Mesenchymal stem cell (in vitro differentiated cells and primary cell): ENCODE measurements around the gene AVPR2.

Experiments used
- DNase-seq: peaks from one replicate; pipeline ENCODE4 v3.0.0-alpha.2; 2013
- H2AFZ ChIP-seq: one replicate; pipeline ENCODE4 v1.6.1; 2013; ENCODE audit warnings: low read depth, mild to moderate bottlenecking, control low read depth, inconsistent platforms, low read length, moderate library complexity
- H2AK5ac ChIP-seq: 2 replicates; pipeline ENCODE4 v1.6.1; 2013; ENCODE audit warnings: low read length, moderate library complexity, mild to moderate bottlenecking, inconsistent platforms; ENCODE audit not compliant: severe bottlenecking
- H2BK120ac ChIP-seq: one replicate; pipeline ENCODE4 v1.6.1; 2013; ENCODE audit warnings: low read depth, mild to moderate bottlenecking, inconsistent platforms, low read length, moderate library complexity
- H2BK12ac ChIP-seq, 2 experiments: one replicate each; pipeline ENCODE4 v1.6.1; 2013; ENCODE audit warnings: inconsistent platforms in 2 of 2, low read length in 2 of 2, mild to moderate bottlenecking in 2 of 2, moderate library complexity in 2 of 2, control low read depth in 1 of 2
- H2BK15ac ChIP-seq: one replicate; pipeline ENCODE4 v1.6.1; 2013; ENCODE audit warnings: mild to moderate bottlenecking, low read depth, inconsistent platforms; ENCODE audit not compliant: poor library complexity, severe bottlenecking
- H2BK5ac ChIP-seq: 2 replicates; pipeline ENCODE4 v1.6.1; 2013; ENCODE audit warnings: low read depth, mild to moderate bottlenecking, low read length, control low read depth, inconsistent platforms; ENCODE audit not compliant: poor library complexity, severe bottlenecking
- H3K14ac ChIP-seq, 2 experiments: one replicate each; pipeline ENCODE4 v1.6.1; 2013; ENCODE audit warnings: inconsistent platforms in 2 of 2, low read length in 2 of 2, control low read depth in 1 of 2, mild to moderate bottlenecking in 1 of 2, moderate library complexity in 1 of 2
- H3K18ac ChIP-seq, 2 experiments: one replicate each; pipeline ENCODE4 v1.6.1; 2013; ENCODE audit warnings: inconsistent platforms in 2 of 2, low read length in 2 of 2, control low read depth in 1 of 2, low read depth in 1 of 2, mild to moderate bottlenecking in 1 of 2
- H3K23ac ChIP-seq, 2 experiments: one replicate each; pipeline ENCODE4 v1.6.1; 2013; ENCODE audit warnings: inconsistent platforms in 2 of 2, low read length in 2 of 2, mild to moderate bottlenecking in 2 of 2, moderate library complexity in 2 of 2, control low read depth in 1 of 2
- H3K27ac ChIP-seq: 2 replicates; pipeline ENCODE4 v1.5.1; 2013; ENCODE audit warnings: mild to moderate bottlenecking, moderate library complexity, low read length, control low read depth, inconsistent platforms; ENCODE audit not compliant: poor library complexity, severe bottlenecking
- H3K27me3 ChIP-seq, 2 experiments: 2 replicates each; pipeline versions ENCODE4 v1.6.1 to v1.7.0; 2013; ENCODE audit warnings: low read length in 2 of 2, mild to moderate bottlenecking in 2 of 2, moderate library complexity in 2 of 2, control low read depth in 1 of 2, inconsistent platforms in 1 of 2; ENCODE audit not compliant: control insufficient read depth in 1 of 2, insufficient read depth in 1 of 2
- H3K36me3 ChIP-seq, 2 experiments: 2 replicates each; pipeline versions ENCODE4 v1.6.1 to v1.7.0; 2013; ENCODE audit warnings: low read length in 2 of 2, control low read depth in 1 of 2, inconsistent platforms in 1 of 2, low read depth in 1 of 2, mild to moderate bottlenecking in 1 of 2; ENCODE audit not compliant: insufficient read depth in 2 of 2, control insufficient read depth in 1 of 2
- H3K4ac ChIP-seq, 2 experiments: one replicate each; pipeline ENCODE4 v1.6.1; 2013; ENCODE audit warnings: inconsistent platforms in 2 of 2, low read length in 2 of 2, mild to moderate bottlenecking in 2 of 2, moderate library complexity in 2 of 2, control low read depth in 1 of 2, low read depth in 1 of 2
- H3K4me1 ChIP-seq: 2 replicates; pipeline ENCODE4 v1.6.1; 2013; ENCODE audit warnings: low read depth, low read length, control low read depth; ENCODE audit not compliant: control insufficient read depth, insufficient read depth
- H3K4me2 ChIP-seq: 2 replicates; pipeline ENCODE4 v1.6.1; 2013; ENCODE audit warnings: low read length, mild to moderate bottlenecking, inconsistent platforms; ENCODE audit not compliant: poor library complexity, severe bottlenecking
- H3K4me3 ChIP-seq, 2 experiments: 2 replicates each; pipeline versions ENCODE4 v1.5.1 to v1.7.0; 2013; ENCODE audit warnings: low read length in 2 of 2, mild to moderate bottlenecking in 2 of 2, control low read depth in 1 of 2, low read depth in 1 of 2; ENCODE audit not compliant: insufficient read depth in 1 of 2
- H3K79me1 ChIP-seq: replicated peaks from 2 replicates; pipeline ENCODE4 v1.6.1; 2013; ENCODE audit warnings: mild to moderate bottlenecking, control low read depth, low read length, inconsistent platforms; ENCODE audit not compliant: poor library complexity, severe bottlenecking
- H3K9ac ChIP-seq: 2 replicates; pipeline ENCODE4 v1.7.0; 2013; ENCODE audit warnings: mild to moderate bottlenecking, low read length, moderate library complexity
- H3K9me3 ChIP-seq: 2 replicates; pipeline ENCODE4 v1.7.0; 2013; ENCODE audit warnings: mild to moderate bottlenecking, low read length; ENCODE audit not compliant: control insufficient read depth
- H4K8ac ChIP-seq: one replicate; pipeline ENCODE4 v1.6.1; 2013; ENCODE audit warnings: inconsistent platforms, mild to moderate bottlenecking, low read length, moderate library complexity
- H4K91ac ChIP-seq: one replicate; pipeline ENCODE4 v1.6.1; 2013; ENCODE audit warnings: mild to moderate bottlenecking, low read length, inconsistent platforms
- WGBS: methylation state at CpG from one replicate; pipeline ENCODE4 v1.1.7; 2013; ENCODE audit warnings: mixed read lengths; 5-methylcytosine and 5-hydroxymethylcytosine counted together

The AVPR2 gene

GRCh38 chrX:153882557-153882956 is 21.9 kb upstream of the AVPR2 start:
- WGBS = 39% methylated on average over 5 of the region's 7 CpGs
- Histone ChIP-seq H4K8ac (no peak overlapping the region), H2BK15ac (no peak overlapping the region), H3K4me2 (no peak overlapping the region), H2BK5ac (no peak overlapping the region), H3K4me1 (peaks cover 76% of the 10 kb centered on the region), H2BK12ac (no peak overlapping the region), H3K4me3 (no peak overlapping the region), H3K27me3 (peaks cover 0 to 91% of the 10 kb centered on the region in 2 experiments), H3K36me3 (peaks cover 0 to 19% of the 10 kb centered on the region in 2 experiments), H3K9ac (no peak overlapping the region), H3K14ac (peak overlapping the region in 1 of 2 experiments; percentile 20), H3K18ac (peak overlapping the region; percentile 14 to 70), H2AK5ac (no peak overlapping the region), H3K27ac (peak overlapping the region; percentile 57), H2BK120ac (no peak overlapping the region), H2AFZ (no peak overlapping the region), H3K79me1 (peaks cover 3% of the 10 kb centered on the region), H3K4ac (peak overlapping the region in 1 of 2 experiments; percentile 49), H3K23ac (peak overlapping the region in 1 of 2 experiments; percentile 24), H3K9me3 (no peaks in the 10 kb centered on the region), H4K91ac (no peak overlapping the region)
- no peak for DNase-seq

DNA sequence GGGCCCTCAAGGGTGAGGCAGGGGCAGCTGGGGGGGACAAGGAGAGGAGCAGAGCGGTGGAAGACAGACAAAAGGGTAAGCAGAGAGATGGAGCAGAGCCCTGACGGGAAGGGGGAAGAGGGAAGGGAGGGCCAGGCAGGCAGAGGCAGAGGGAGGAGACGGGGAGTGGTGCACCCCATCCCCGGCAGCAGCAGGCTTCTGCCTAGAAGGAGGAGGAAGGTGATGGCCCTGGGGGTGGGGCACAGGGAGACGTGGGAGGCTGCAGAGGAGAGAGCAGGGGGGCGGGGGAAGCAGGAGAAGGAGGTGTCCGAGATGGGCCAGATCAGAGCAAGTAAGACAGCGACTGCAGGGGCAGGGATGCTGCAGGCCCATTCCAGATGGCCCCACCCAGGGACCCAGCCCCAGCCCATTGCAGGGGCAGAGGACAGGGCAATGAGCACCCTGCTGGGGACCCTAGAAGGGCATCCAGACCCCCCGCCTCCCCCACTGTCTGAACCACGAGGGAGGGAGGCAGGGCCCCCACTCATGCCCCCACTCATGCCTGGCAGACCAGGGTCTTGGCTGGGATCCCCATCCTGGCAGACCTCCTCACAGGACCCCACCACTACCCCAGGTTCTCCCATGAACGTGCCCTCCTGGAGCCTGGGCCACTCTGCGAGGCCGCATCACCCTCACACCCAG is 21.2 kb upstream of the AVPR2 start:
- no peak overlapping the region for H4K8ac ChIP-seq
- H2BK15ac ChIP-seq = peak overlapping the region; percentile 15
- peaks cover 0 to 19% of the 10 kb centered on the region in 2 experiments for H3K36me3 ChIP-seq
- no peak overlapping the region for H2AK5ac ChIP-seq
- 56% methylated on average over 9 of the region's 13 CpGs for WGBS
- H3K9me3 ChIP-seq = no peaks in the 10 kb centered on the region
- no peak overlapping the region for H3K23ac ChIP-seq
- no peak overlapping the region for H2BK12ac ChIP-seq
- peaks cover 3% of the 10 kb centered on the region for H3K79me1 ChIP-seq
- H2BK5ac ChIP-seq = no peak overlapping the region
- H2BK120ac ChIP-seq = no peak overlapping the region
- no peak overlapping the region for H3K9ac ChIP-seq
- peak overlapping the region in 1 of 2 experiments; percentile 16 for H3K4ac ChIP-seq
- H3K4me2 ChIP-seq = peak overlapping the region; percentile 13
- H2AFZ ChIP-seq = no peak overlapping the region
- peak overlapping the region in 1 of 2 experiments; percentile 57 for H3K18ac ChIP-seq
- H4K91ac ChIP-seq = peak overlapping the region; percentile 34
- no peak for DNase-seq
- H3K27ac ChIP-seq = peak overlapping the region; percentile 32
- H3K4me3 ChIP-seq = no peak overlapping the region
- H3K27me3 ChIP-seq = peaks cover 0 to 91% of the 10 kb centered on the region in 2 experiments
- peaks cover 73% of the 10 kb centered on the region for H3K4me1 ChIP-seq
- H3K14ac ChIP-seq = no peak overlapping the region

DNA sequence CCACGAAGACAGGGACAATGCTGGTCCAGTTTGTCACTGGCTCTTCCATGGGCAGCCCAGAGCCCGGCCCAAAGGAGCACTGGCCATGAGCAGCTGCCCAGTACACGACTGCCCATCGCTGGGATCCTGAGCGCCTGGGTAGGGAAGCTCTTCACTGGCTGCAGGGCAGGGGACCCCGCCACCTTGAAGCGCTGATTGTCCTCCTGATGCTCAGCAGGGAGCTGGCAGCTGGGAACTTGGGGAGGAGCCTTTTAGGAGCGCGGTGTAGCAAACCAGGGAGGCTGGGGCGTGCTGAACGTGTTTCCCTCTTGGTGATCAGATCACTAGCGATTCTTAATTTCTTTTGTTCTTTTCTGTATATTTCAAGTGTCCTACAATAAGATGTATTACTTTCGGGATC is 20.3 kb upstream of the AVPR2 start:
- H3K36me3 ChIP-seq = peaks cover 0 to 19% of the 10 kb centered on the region in 2 experiments
- H3K4ac ChIP-seq = no peak overlapping the region
- no peak for DNase-seq
- H2AK5ac ChIP-seq = no peak overlapping the region
- H3K14ac ChIP-seq = no peak overlapping the region
- no peak overlapping the region for H4K8ac ChIP-seq
- H3K18ac ChIP-seq = peak overlapping the region in 1 of 2 experiments; percentile 48
- no peak overlapping the region for H3K27ac ChIP-seq
- peaks cover 0 to 88% of the 10 kb centered on the region in 2 experiments for H3K27me3 ChIP-seq
- no peak overlapping the region for H3K9ac ChIP-seq
- H3K4me3 ChIP-seq = no peak overlapping the region
- no peak overlapping the region for H2AFZ ChIP-seq
- H2BK12ac ChIP-seq = peak overlapping the region in 1 of 2 experiments; percentile 11
- H3K79me1 ChIP-seq = peaks cover 3% of the 10 kb centered on the region
- peak overlapping the region; percentile 48 for H2BK15ac ChIP-seq
- H4K91ac ChIP-seq = no peak overlapping the region
- no peaks in the 10 kb centered on the region for H3K9me3 ChIP-seq
- WGBS = 81% methylated on average over 9 of the region's 13 CpGs
- no peak overlapping the region for H3K4me2 ChIP-seq
- no peak overlapping the region for H2BK120ac ChIP-seq
- no peak overlapping the region for H2BK5ac ChIP-seq
- no peak overlapping the region for H3K23ac ChIP-seq
- H3K4me1 ChIP-seq = peaks cover 65% of the 10 kb centered on the region

DNA sequence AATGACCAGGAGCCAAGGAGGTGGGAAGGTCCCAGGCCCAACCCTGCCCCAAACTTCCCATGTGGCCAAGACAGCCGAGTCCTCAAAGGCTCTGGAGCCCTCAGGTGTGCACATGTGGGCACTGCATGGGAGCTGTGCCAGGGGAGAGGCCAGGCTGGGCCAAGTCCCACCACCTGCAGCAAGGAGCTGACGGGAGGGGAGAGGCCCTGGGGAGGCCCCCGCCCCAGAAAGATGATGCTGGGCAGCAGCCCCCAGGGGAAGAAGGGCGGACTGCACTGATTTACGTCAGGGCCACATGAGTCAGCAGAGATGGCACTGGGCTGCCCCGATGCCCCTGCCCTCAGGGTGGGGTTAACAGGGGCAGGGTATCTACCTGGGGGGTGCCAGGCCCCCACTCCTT is 19.9 kb upstream of the AVPR2 start:
- H2BK5ac ChIP-seq = no peak overlapping the region
- no peak overlapping the region for H2BK120ac ChIP-seq
- H3K14ac ChIP-seq = no peak overlapping the region
- no peak overlapping the region for H3K4ac ChIP-seq
- no peak overlapping the region for H4K91ac ChIP-seq
- H3K36me3 ChIP-seq = peaks cover 0 to 19% of the 10 kb centered on the region in 2 experiments
- H3K27ac ChIP-seq = no peak overlapping the region
- H3K79me1 ChIP-seq = peaks cover 3% of the 10 kb centered on the region
- no peak overlapping the region for H2AK5ac ChIP-seq
- H3K23ac ChIP-seq = no peak overlapping the region
- peak overlapping the region; percentile 71 for H3K4me2 ChIP-seq
- H3K9ac ChIP-seq = no peak overlapping the region
- H3K27me3 ChIP-seq = peaks cover 0 to 88% of the 10 kb centered on the region in 2 experiments
- no peak overlapping the region for H3K18ac ChIP-seq
- H4K8ac ChIP-seq = no peak overlapping the region
- WGBS = 57% methylated on average over 3 of the region's 6 CpGs
- peaks cover 61% of the 10 kb centered on the region for H3K4me1 ChIP-seq
- no peak for DNase-seq
- peak overlapping the region in 1 of 2 experiments; percentile 65 for H3K4me3 ChIP-seq
- H3K9me3 ChIP-seq = no peaks in the 10 kb centered on the region
- no peak overlapping the region for H2BK12ac ChIP-seq
- H2BK15ac ChIP-seq = no peak overlapping the region
- no peak overlapping the region for H2AFZ ChIP-seq
